Karpas-422 (cell line): ENCODE measurements around the gene ERBB4. TPM values are rescaled to one million over a fixed set of nuclear protein-coding genes. Genes with fewer than 3 reads are reported as not detected.

Experiments
- DNase-seq: peaks from one replicate; pipeline ENCODE4 v3.0.0-alpha.2; 2015
- H2AFZ ChIP-seq: fragments of 200-600 bp; sonication (generic); 2 replicates; pipeline ENCODE4 v1.6.1; 2014; ENCODE audit warnings: antibody characterized with exemption, low read length, mixed read lengths
- H3K27ac ChIP-seq: fragments of 200-600 bp; sonication (generic); 2 replicates; pipeline ENCODE4 v1.5.1; 2014; ENCODE audit warnings: mild to moderate bottlenecking, low read length, moderate library complexity
- H3K27me3 ChIP-seq: fragments of 200-600 bp; sonication (generic); 2 replicates; pipeline ENCODE4 v1.6.1; 2014; ENCODE audit warnings: low read length, mixed read lengths
- H3K36me3 ChIP-seq: fragments of 200-600 bp; sonication (generic); 2 replicates; pipeline ENCODE4 v1.6.1; 2014; ENCODE audit warnings: low read length, mixed read lengths; ENCODE audit not compliant: insufficient read depth
- H3K4me1 ChIP-seq: fragments of 200-600 bp; sonication (generic); 2 replicates; pipeline ENCODE4 v1.6.1; 2014; ENCODE audit warnings: mild to moderate bottlenecking, low read length, mixed read lengths
- H3K4me2 ChIP-seq: fragments of 200-600 bp; sonication (generic); 2 replicates; pipeline ENCODE4 v1.6.1; 2014; ENCODE audit warnings: low read length, low read depth, mild to moderate bottlenecking; ENCODE audit not compliant: poor library complexity, severe bottlenecking
- H3K4me3 ChIP-seq: fragments of 200-600 bp; sonication (generic); 2 replicates; pipeline ENCODE4 v1.5.1; 2014; ENCODE audit warnings: mild to moderate bottlenecking, antibody characterized with exemption, low read length, mixed read lengths
- H3K79me2 ChIP-seq: fragments of 200-600 bp; sonication (generic); 2 replicates; pipeline ENCODE4 v1.6.1; 2014; ENCODE audit warnings: mild to moderate bottlenecking, low read length, mixed read lengths
- H3K9ac ChIP-seq: fragments of 200-600 bp; sonication (generic); 2 replicates; pipeline ENCODE4 v1.6.0; 2014; ENCODE audit warnings: low read length
- H3K9me2 ChIP-seq: fragments of 200-600 bp; sonication (generic), shearing (Covaris generic); replicated peaks from 2 replicates; pipeline ENCODE4 v1.6.0; 2014; ENCODE audit warnings: mild to moderate bottlenecking, low read length, moderate library complexity; ENCODE audit not compliant: insufficient read depth
- H3K9me3 ChIP-seq: fragments of 300-700, 200-600 bp; sonication (generic); 2 replicates; pipeline ENCODE4 v1.6.1; 2014; ENCODE audit warnings: low read length, mixed read lengths
- H4K20me1 ChIP-seq: fragments of 200-600 bp; sonication (generic); 2 replicates; pipeline ENCODE4 v1.6.1; 2014; ENCODE audit warnings: mild to moderate bottlenecking, antibody characterized with exemption, low read length, low read depth; ENCODE audit not compliant: insufficient read depth
- small RNA-seq: library from RNA; depleted of rRNA; stranded (forward); fragments of <200 nt; gene quantifications from one replicate; pipeline ENCODE3, GENCODE V24; 2014
- total RNA-seq: library from RNA; depleted of rRNA; stranded (reverse); fragments of >200 nt; shearing (Covaris generic); gene quantifications from 2 replicates; pipeline ENCODE4 v1.2.3, GENCODE V29; 2014; ENCODE audit warnings: low replicate concordance

The ERBB4 gene
- total RNA-seq, 1 experiment from 2014 or later, result not detected

DNA sequence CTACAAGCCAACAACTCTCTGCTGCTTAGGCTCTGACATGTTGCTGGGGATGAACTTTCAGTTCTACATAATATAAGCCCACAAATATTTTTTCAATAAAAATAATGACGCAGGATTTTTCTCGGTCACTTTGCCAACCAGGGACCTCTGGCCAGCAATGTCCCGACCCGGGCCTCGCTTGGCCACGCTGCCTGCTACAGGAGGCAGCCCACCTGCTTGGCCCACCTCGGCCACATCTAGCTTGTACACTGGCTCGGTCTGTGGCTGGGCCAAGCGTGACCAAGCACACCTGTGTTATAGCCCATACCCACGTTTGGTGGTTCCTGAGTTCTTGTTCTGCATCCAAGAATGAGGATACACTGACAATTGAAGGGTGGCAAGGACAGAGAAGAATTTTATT, 1208.7 kb downstream of the ERBB4 start:
- Histone ChIP-seq H3K27ac (no peak overlapping the region), H3K9me2 (no peaks in the 10 kb centered on the region), H3K4me3 (no peak overlapping the region), H4K20me1 (no peaks in the 10 kb centered on the region), H3K9ac (no peak overlapping the region), H3K27me3 (no peaks in the 10 kb centered on the region), H3K79me2 (no peaks in the 10 kb centered on the region), H3K4me1 (no peaks in the 10 kb centered on the region), H3K9me3 (no peaks in the 10 kb centered on the region), H3K4me2 (no peak overlapping the region), H3K36me3 (no peaks in the 10 kb centered on the region), H2AFZ (no peak overlapping the region)
- no peak for DNase-seq

DNA sequence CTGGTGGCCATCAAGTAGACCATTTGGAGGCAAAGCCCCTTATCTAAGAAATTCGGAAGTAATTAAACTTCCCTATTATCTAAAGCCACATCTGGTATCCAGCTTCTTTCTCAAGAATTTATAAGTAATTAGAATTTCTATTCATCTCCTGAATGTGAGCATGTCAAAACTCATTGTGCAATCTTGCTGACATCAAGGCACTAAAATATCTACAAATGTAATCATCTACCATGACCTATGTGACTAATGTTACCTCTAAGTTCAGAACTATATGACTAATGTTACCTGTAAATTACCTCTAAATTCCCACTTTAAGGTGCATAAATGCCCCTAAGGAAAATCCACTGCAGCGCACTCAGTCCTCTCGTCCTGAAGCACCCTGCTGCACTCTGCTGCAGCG, 1209.2 kb downstream of the ERBB4 start:
- Histone ChIP-seq H3K4me3 (no peak overlapping the region), H4K20me1 (no peaks in the 10 kb centered on the region), H3K36me3 (no peaks in the 10 kb centered on the region), H3K27ac (no peak overlapping the region), H3K9me2 (no peaks in the 10 kb centered on the region), H3K27me3 (no peaks in the 10 kb centered on the region), H3K9me3 (no peaks in the 10 kb centered on the region), H3K4me2 (no peak overlapping the region), H3K9ac (no peak overlapping the region), H3K79me2 (no peaks in the 10 kb centered on the region), H3K4me1 (no peaks in the 10 kb centered on the region), H2AFZ (no peak overlapping the region)
- DNase-seq, result no peak

DNA sequence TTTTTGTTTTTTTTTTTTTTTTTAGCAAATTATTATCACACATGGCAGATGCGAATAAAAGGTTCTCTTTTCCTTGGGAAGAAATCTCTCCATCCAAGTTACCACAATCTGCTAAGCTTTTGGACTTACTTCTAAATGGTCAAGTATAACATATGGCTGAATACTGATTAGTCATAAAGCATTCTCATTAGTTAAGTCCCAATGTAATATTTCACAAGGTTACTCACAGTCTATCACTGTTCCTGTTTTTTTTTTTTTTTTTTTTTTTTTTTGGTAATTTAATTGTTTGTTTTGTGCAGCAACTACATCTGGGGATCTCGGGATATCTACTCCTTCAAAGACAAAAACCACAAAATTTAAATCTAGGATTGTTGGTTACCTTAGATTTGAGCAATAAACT, 1210.5 kb downstream of the ERBB4 start:
- Histone ChIP-seq H3K27ac (no peak overlapping the region), H2AFZ (no peak overlapping the region), H3K4me2 (no peak overlapping the region), H3K4me1 (no peaks in the 10 kb centered on the region), H3K9me3 (no peaks in the 10 kb centered on the region), H3K9me2 (no peaks in the 10 kb centered on the region), H3K79me2 (no peaks in the 10 kb centered on the region), H3K4me3 (no peak overlapping the region), H3K36me3 (no peaks in the 10 kb centered on the region), H3K27me3 (no peaks in the 10 kb centered on the region), H3K9ac (no peak overlapping the region), H4K20me1 (no peaks in the 10 kb centered on the region)
- no peak for DNase-seq

Small RNA genes lying within 50 kb of the gene (small RNA-seq; reads per million reads assigned to genes)
- gene MIR548F2 (not detected), gene RNA5SP119 (not detected)
